A549 (cell line): ENCODE results near the gene BTBD3.

Experiments used
- EHMT2 ChIP-seq: fragments of 200-600 bp; sonication (generic); IDR thresholded peaks from 2 replicates; pipeline ENCODE4 v1.6.1; 2016; ENCODE audit warnings: antibody characterized with exemption, low read depth, mild to moderate bottlenecking, moderate library complexity
- POLR2A ChIP-seq: IDR thresholded peaks from 2 replicates; pipeline ENCODE4 v1.6.1; 2012; ENCODE audit warnings: mild to moderate bottlenecking, low read length
- RAD21 ChIP-seq, 2 experiments: fragments of >200 bp in 1 of 2; sonication (Bioruptor Twin) in 1 of 2; formaldehyde crosslinking in 1 of 2; IDR thresholded peaks in 1 of 2; conservative IDR thresholded peaks in 1 of 2; 2 replicates in 1 of 2; 3 replicates in 1 of 2; pipeline ENCODE4 v1.6.1; 2012 to 2018; ENCODE audit warnings: inconsistent platforms in 1 of 2
- TF ChIP-seq, protein P1 (sequence below): fragments of >200 bp; sonication (Bioruptor Twin); formaldehyde crosslinking; IDR thresholded peaks from 3 replicates; pipeline ENCODE4 v1.5.1; 2016

DNA sequence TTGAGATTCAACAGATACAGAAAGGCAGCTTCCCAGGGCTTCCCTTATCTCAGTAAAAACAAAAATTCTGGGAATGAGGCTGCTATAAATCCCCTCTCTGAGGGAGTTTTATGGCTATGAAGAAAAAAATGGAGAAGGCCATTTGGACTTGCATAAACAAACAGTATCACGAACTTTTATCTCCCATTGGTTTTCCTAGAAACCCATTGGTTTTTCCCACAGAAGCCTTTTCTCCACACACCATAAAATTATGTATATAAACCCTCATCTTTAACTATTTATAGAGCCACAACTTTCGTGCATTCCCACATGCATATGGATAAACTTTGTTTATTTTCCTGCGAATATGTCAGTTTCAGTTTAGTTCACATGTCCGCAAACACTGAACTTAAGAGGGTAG lies 36.2 kb upstream of the BTBD3 start:
- TF ChIP-seq RAD21 (conservative IDR thresholded peaks at IDR 0.05 in 1 of 2, IDR thresholded peaks at IDR 0.05 in 1 of 2) (no peak), POLR2A (no peak), EHMT2 (no peak)
- TF ChIP-seq, protein P1, sequence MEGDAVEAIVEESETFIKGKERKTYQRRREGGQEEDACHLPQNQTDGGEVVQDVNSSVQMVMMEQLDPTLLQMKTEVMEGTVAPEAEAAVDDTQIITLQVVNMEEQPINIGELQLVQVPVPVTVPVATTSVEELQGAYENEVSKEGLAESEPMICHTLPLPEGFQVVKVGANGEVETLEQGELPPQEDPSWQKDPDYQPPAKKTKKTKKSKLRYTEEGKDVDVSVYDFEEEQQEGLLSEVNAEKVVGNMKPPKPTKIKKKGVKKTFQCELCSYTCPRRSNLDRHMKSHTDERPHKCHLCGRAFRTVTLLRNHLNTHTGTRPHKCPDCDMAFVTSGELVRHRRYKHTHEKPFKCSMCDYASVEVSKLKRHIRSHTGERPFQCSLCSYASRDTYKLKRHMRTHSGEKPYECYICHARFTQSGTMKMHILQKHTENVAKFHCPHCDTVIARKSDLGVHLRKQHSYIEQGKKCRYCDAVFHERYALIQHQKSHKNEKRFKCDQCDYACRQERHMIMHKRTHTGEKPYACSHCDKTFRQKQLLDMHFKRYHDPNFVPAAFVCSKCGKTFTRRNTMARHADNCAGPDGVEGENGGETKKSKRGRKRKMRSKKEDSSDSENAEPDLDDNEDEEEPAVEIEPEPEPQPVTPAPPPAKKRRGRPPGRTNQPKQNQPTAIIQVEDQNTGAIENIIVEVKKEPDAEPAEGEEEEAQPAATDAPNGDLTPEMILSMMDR, result no peak
